ENCODE measurements around the gene PLEKHM2. TPM values are rescaled to one million over a fixed set of nuclear protein-coding genes. Genes with fewer than 3 reads are reported as not detected.

The PLEKHM2 gene
- total RNA-seq, 1 experiment from 2014 or later, result 41.8 TPM

DNA sequence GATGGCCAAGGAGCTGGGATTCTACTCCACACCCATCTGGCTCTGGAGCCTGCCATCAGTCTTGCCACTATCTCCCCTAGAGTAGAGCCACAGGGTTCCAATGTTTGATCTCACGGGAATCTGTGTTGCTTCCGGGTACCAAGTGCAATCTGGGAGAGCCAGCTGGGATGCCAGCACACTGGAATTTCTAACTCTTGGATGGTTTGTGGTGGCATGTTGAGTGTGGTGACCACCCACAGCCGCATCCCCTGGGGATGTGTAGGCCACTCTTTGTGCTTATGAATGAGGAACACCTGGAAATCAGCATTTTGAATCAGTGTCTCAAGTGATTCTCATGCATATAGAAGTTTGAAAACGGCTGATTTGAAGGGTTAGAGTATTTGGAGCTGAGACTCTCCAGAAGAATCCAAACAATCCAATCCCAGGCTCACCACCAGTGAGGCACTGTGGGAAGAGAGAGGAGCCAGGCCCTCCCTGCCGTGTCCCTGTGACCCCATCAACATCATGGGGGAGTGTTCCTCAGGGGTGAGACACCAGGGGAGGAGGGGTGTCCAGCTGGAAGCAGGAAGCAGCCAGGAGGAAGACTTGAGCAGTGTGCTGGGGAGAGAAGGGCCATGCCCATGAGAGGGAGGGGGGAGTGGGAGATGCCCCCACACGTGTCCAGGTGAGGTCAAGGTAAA lies 87.9 kb downstream of the PLEKHM2 start:
- Histone ChIP-seq H2AFZ (ENCODE audit: low read length) (no peak overlapping the region), H3K9me2 (replicated peaks; ENCODE audit: insufficient read depth, low read length) (no peaks in the 10 kb centered on the region), H3K27me3 (ENCODE audit: low read length) (no peaks in the 10 kb centered on the region), H3K27ac (ENCODE audit: low read length) (no peak overlapping the region), H3K36me3 (ENCODE audit: insufficient read depth, low read length) (no peaks in the 10 kb centered on the region), H3K4me3 (ENCODE audit: low read length) (no peak overlapping the region), H3K4me2 (ENCODE audit: low read depth, low read length, poor library complexity, severe bottlenecking) (no peak overlapping the region), H3K9me3 (ENCODE audit: low read length) (no peaks in the 10 kb centered on the region), H3K79me2 (ENCODE audit: low read length) (no peaks in the 10 kb centered on the region), H4K20me1 (ENCODE audit: insufficient read depth, low read depth, low read length) (no peaks in the 10 kb centered on the region), H3K9ac (ENCODE audit: low read length) (no peak overlapping the region), H3K4me1 (ENCODE audit: low read length) (no peaks in the 10 kb centered on the region)
- DNase-seq, result peak; percentile 33

DNA sequence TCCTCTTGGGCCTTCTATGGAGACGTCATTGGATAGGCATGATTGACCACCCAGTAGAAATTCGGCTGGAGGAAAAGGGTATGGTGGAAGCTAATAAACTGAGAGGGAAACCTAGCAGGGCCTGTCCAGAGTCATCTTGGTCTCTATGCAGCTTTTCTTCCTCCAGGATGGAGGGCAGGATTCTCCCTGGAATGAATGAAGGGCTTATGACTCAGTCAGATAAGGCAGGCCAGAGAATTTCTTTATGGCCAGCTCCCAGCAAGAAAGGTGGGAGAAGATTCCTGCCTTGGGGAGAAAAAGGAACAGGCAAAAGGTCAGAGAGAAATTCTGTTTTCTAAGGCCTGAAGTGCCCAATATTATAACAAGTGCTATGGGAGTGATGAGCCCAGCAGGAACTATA lies 91.6 kb downstream of the PLEKHM2 start:
- Histone ChIP-seq H3K4me2 (ENCODE audit: low read depth, low read length, poor library complexity, severe bottlenecking) (no peak overlapping the region), H3K79me2 (ENCODE audit: low read length) (no peaks in the 10 kb centered on the region), H3K36me3 (ENCODE audit: insufficient read depth, low read length) (no peaks in the 10 kb centered on the region), H2AFZ (ENCODE audit: low read length) (no peak overlapping the region), H3K27me3 (ENCODE audit: low read length) (no peaks in the 10 kb centered on the region), H3K27ac (ENCODE audit: low read length) (no peak overlapping the region), H4K20me1 (ENCODE audit: insufficient read depth, low read depth, low read length) (no peaks in the 10 kb centered on the region), H3K9me3 (ENCODE audit: low read length) (no peaks in the 10 kb centered on the region), H3K4me1 (ENCODE audit: low read length) (no peaks in the 10 kb centered on the region), H3K9me2 (replicated peaks; ENCODE audit: insufficient read depth, low read length) (no peaks in the 10 kb centered on the region), H3K9ac (ENCODE audit: low read length) (no peak overlapping the region), H3K4me3 (ENCODE audit: low read length) (no peak overlapping the region)
- DNase-seq, result peak; percentile 23

- Histone ChIP-seq H3K9me2 (replicated peaks; ENCODE audit: insufficient read depth, low read length) (no peaks in the 10 kb centered on the region), H3K9me3 (ENCODE audit: low read length) (no peaks in the 10 kb centered on the region), H3K9ac (ENCODE audit: low read length) (no peak overlapping the region), H3K4me3 (ENCODE audit: low read length) (no peak overlapping the region), H3K27me3 (ENCODE audit: low read length) (no peaks in the 10 kb centered on the region), H3K36me3 (ENCODE audit: insufficient read depth, low read length) (no peaks in the 10 kb centered on the region), H3K4me1 (ENCODE audit: low read length) (no peaks in the 10 kb centered on the region), H2AFZ (ENCODE audit: low read length) (no peak overlapping the region), H3K4me2 (ENCODE audit: low read depth, low read length, poor library complexity, severe bottlenecking) (no peak overlapping the region), H4K20me1 (ENCODE audit: insufficient read depth, low read depth, low read length) (no peaks in the 10 kb centered on the region), H3K79me2 (ENCODE audit: low read length) (no peaks in the 10 kb centered on the region), H3K27ac (ENCODE audit: low read length) (no peak overlapping the region)
- DNase-seq, result peak; percentile 37
Measured at GRCh38 chr1:15777909-15778707, 94.0 kb downstream of the PLEKHM2 start.

Small RNA genes within 50 kb of the gene (small RNA-seq; reads per million reads assigned to genes)
- gene AL121992.2, result not detected

Other genes starting within 250 kb of the PLEKHM2 start
- not detected in 2 replicates for gene CTRC, start 245.9 kb upstream of the PLEKHM2 start, total RNA-seq (2014; rRNA removed; shearing (Covaris generic); ENCODE audit: low replicate concordance)
- gene CELA2A, start 227.6 kb upstream of the PLEKHM2 start, total RNA-seq (2014; rRNA removed; shearing (Covaris generic); ENCODE audit: low replicate concordance), result not detected in 2 replicates
- gene CELA2B, start 208.2 kb upstream of the PLEKHM2 start, total RNA-seq (2014; rRNA removed; shearing (Covaris generic); ENCODE audit: low replicate concordance), result not detected in 2 replicates
- gene CASP9, start 160.1 kb upstream of the PLEKHM2 start, total RNA-seq (2014; rRNA removed; shearing (Covaris generic); ENCODE audit: low replicate concordance), result 26.1 and 31.8 TPM in 2 replicates
- gene DNAJC16, start 157.5 kb upstream of the PLEKHM2 start, total RNA-seq (2014; rRNA removed; shearing (Covaris generic); ENCODE audit: low replicate concordance), result 15.5 and 31.0 TPM in 2 replicates
- 3.3 and 8.6 TPM in 2 replicates for gene AGMAT, start 99.3 kb upstream of the PLEKHM2 start, total RNA-seq (2014; rRNA removed; shearing (Covaris generic); ENCODE audit: low replicate concordance)
- gene DDI2, start 66.9 kb upstream of the PLEKHM2 start, total RNA-seq (2014; rRNA removed; shearing (Covaris generic); ENCODE audit: low replicate concordance), result 29.3 and 40.0 TPM in 2 replicates
- 0.52 and 0.83 TPM in 2 replicates for gene SLC25A34, start 51.9 kb downstream of the PLEKHM2 start, total RNA-seq (2014; rRNA removed; shearing (Covaris generic); ENCODE audit: low replicate concordance)
- not detected in 2 replicates for gene TMEM82, start 58.2 kb downstream of the PLEKHM2 start, total RNA-seq (2014; rRNA removed; shearing (Covaris generic); ENCODE audit: low replicate concordance)
- not detected in 2 replicates for gene FBLIM1, start 74.5 kb downstream of the PLEKHM2 start, total RNA-seq (2014; rRNA removed; shearing (Covaris generic); ENCODE audit: low replicate concordance)
- gene UQCRHL, start 123.3 kb downstream of the PLEKHM2 start, total RNA-seq (2014; rRNA removed; shearing (Covaris generic); ENCODE audit: low replicate concordance), result 5.4 and 6.4 TPM in 2 replicates
- gene SPEN, start 163.4 kb downstream of the PLEKHM2 start, total RNA-seq (2014; rRNA removed; shearing (Covaris generic); ENCODE audit: low replicate concordance), result 17.9 and 26.8 TPM in 2 replicates

Data from Karpas-422 (cell line).